Lower leg skin (tissue), 4 donors: ENCODE data around the gene SEC24D. TPM values are rescaled to one million over a fixed set of nuclear protein-coding genes. Genes with fewer than 3 reads are reported as not detected.

Experiments used
- DNase-seq, 2 donors: peaks; one replicate each; pipeline ENCODE4 v3.0.0-alpha.2; 2019; ENCODE audit warnings: low spot score in 2 of 2
- H3K4me3 ChIP-seq: fragments of 200-600 bp; sonication (generic); 2 replicates; pipeline ENCODE4 v1.5.1; 2017; ENCODE audit warnings: mild to moderate bottlenecking, low read depth; ENCODE audit not compliant: poor library complexity, severe bottlenecking
- POLR2A ChIP-seq, 2 donors: fragments of 450-650 bp; IDR thresholded peaks; one replicate each; pipeline ENCODE4 v1.6.1; 2016 to 2017; ENCODE audit warnings: antibody characterized with exemption in 2 of 2, mild to moderate bottlenecking in 1 of 2, moderate library complexity in 1 of 2
- WGBS, 2 donors: methylation state at CpG; one replicate each; pipeline ENCODE4 v1.1.5; 2018; 5-methylcytosine and 5-hydroxymethylcytosine counted together
- intact Hi-C: fragments of 100-400 bp; cut with DNase I; formaldehyde crosslinking; loops from one replicate; pipeline ENCODE4 v1.15.0; 2023; ENCODE audit warnings: low total_unique reads
- total RNA-seq, 4 donors: library from RNA; depleted of rRNA; stranded (reverse); fragments of >200 nt; gene quantifications; one replicate each; pipeline ENCODE4 v1.1.0, GENCODE V29; 2016
- TF ChIP-seq, protein P1 (sequence below), 3 donors: fragments of 450-650 bp; IDR thresholded peaks; one replicate each; pipeline ENCODE4 v1.5.1; 2016; ENCODE audit warnings: antibody characterized with exemption in 3 of 3, mild to moderate bottlenecking in 3 of 3, moderate library complexity in 2 of 3

The SEC24D gene
- total RNA-seq, 4 donors from 2014 or later, result 8.0 to 14.8 (median 12.9) TPM

DNA sequence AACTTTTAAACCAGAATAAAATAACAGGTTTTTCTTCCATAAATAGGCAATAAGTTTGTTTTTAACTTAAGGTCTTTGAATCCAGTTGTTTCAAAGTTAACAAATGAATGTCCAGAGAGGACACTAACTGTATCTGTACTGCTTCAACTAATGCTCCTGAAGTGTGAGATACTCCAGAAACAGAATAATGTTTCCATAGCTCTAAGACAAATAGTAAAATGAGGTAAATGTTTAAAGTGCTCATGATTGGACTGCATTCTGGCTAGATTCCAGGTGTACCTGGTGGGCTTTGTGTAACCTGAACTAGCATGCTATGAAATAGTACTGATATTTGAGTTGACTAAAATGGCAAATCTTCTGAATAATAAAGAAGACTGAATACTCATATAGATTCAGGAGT is 99.0 kb downstream of the SEC24D start:
- intact Hi-C loops, result no loop called here
- no peak overlapping the region for H3K4me3 ChIP-seq
- TF ChIP-seq POLR2A (IDR thresholded peaks at IDR 0.05), result no peak
- TF ChIP-seq, protein P1, sequence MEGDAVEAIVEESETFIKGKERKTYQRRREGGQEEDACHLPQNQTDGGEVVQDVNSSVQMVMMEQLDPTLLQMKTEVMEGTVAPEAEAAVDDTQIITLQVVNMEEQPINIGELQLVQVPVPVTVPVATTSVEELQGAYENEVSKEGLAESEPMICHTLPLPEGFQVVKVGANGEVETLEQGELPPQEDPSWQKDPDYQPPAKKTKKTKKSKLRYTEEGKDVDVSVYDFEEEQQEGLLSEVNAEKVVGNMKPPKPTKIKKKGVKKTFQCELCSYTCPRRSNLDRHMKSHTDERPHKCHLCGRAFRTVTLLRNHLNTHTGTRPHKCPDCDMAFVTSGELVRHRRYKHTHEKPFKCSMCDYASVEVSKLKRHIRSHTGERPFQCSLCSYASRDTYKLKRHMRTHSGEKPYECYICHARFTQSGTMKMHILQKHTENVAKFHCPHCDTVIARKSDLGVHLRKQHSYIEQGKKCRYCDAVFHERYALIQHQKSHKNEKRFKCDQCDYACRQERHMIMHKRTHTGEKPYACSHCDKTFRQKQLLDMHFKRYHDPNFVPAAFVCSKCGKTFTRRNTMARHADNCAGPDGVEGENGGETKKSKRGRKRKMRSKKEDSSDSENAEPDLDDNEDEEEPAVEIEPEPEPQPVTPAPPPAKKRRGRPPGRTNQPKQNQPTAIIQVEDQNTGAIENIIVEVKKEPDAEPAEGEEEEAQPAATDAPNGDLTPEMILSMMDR (IDR thresholded peaks at IDR 0.05), result no peak
- no peak for DNase-seq

DNA sequence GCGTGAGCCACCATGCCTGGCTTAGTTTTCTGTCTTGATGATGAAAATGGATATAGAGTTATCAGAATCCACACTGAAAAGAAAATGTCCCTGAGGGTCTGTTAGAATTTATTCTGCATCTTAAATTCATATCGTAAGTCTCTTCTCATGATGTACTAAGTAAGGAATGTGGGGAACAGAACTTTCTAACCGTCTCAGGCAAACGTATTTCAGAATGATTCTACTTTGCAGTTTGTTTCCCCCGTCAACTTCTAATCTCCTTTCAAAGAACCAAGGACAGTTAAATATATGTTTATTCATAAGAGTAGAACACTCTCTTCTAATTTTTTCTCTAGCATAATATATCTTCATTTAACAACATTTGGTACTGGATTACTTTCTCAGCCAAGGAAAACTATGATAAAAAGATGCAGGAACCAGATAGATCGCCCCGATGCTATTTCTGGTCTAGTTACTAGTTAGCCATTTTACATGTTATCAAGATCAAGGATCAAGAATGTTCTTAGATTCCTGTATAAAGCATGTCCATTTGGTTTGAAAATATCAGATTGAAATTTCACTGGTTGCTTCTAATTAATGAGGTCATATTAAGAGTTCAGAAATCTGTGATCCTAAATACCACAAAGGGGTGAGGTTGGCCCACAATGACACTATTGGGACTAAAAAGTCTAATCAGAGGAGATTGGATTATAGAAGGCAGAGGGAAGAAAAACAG is 101.3 kb downstream of the SEC24D start:
- intact Hi-C loops, result no loop called here
- no peak for TF ChIP-seq POLR2A (IDR thresholded peaks at IDR 0.05)
- TF ChIP-seq, protein P1 (IDR thresholded peaks at IDR 0.05), result no peak
- WGBS, 2 donors, result 76 to 79% methylated on average over 7 of the region's 7 CpGs
- DNase-seq, result no peak
- H3K4me3 ChIP-seq, result no peak overlapping the region

DNA sequence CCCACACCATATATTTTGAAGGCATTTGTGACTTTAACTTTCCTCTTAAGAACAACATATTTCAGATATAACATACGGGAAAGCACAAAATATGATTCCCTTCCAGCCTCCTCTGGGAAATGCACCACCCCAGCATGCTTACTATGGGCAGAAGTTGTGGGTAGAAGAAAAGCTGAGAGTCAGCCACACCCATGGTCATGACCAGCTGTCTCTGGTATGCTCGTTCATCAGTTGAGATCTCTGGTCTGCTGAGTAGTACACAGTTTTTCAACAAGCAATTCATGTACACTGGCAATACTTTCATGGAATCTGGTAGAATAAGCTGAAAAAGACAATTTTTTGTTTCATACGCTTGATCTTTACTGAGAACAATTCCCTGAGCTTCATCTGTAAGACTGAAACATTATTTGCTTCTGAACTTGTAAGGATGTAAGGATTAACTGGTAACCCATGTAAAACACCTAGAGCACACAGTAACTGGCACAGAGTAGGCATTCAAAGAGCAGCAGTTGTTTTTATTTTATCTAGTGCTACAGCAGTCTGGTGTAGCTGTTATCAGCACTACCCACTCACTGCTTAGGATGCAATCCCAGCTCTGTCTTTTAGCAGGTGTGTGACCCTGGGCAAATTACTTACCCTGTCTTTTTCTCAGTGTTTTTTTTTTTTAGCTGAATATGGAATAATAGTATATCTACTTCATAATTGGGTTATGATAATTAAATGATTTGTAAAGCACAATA is 103.2 kb downstream of the SEC24D start:
- no peak for DNase-seq
- no peak for TF ChIP-seq POLR2A (IDR thresholded peaks at IDR 0.05)
- TF ChIP-seq, protein P1 (IDR thresholded peaks at IDR 0.05), result no peak
- intact Hi-C loops, result no loop called here
- WGBS, 2 donors, result 62 to 75% methylated on average over 3 of the region's 3 CpGs
- no peak overlapping the region for H3K4me3 ChIP-seq

DNA sequence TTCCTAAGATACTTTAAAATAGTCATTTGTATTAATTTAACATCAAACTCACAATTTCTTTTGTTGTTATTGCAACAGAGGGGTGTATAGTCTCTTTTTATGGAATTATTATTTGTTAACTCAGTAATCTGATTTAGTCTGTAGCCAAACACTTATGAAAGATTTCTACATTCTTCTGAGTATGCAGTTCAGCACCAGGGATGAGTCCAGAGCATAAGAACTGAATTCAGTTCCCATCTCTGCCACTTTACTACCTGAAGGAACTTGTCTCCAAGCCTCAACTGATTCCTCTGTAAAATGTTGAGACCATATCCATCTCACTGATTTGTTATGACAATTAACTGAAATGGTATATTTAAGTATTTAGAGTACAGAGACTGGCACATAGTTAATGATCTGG is 105.2 kb downstream of the SEC24D start:
- TF ChIP-seq POLR2A (IDR thresholded peaks at IDR 0.05), result no peak
- TF ChIP-seq, protein P1 (IDR thresholded peaks at IDR 0.05), result no peak
- no peak overlapping the region for H3K4me3 ChIP-seq
- intact Hi-C loops, result no loop called here
- DNase-seq, result no peak

DNA sequence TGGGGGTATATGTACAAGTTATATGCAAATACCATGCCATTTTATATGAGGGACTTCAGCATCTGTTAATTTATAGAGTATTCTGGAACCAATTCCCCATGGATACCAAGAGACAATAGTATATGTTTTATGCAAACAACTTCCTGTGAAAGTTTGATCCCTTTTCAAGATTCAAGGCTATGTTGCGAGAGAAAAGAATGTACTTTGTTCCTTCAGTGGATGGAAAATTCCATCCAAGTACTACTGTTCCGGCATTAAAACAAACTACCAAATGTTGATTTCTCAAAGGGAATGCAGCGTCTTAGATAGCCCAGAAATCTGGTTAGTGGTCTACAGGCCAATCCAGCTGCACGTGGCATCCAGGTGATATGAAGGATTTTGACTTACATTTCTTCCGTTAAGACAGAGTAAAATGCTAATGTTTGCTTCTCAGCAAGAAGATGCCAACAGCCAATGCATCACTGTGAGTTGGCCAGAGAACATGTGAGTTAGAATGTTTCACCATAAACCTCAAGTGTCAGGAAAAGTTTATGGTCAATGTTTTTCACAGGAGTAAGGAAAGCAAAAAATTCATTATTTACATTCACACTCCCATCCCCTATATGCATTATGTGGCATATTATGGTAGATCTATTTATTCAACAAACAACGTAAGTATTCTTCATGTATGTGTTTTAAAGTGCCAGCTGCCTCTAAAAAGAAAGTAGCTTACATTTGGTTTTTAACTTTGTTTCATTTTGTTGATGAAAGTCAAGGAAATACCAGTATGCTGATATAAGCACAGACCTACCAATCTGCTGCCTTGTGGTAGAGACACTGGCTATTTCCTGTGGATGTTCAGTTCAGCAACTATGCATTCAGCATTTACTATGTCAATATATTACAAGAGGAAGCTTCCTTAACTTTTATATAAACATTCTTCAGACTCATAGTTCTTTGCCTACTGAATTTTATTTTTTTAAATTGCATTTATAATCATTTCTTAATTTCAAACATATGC is 106.3 kb downstream of the SEC24D start:
- 93 to 94% methylated on average over 6 of the region's 6 CpGs for WGBS, 2 donors
- TF ChIP-seq POLR2A (IDR thresholded peaks at IDR 0.05), result no peak
- TF ChIP-seq, protein P1 (IDR thresholded peaks at IDR 0.05), result no peak
- intact Hi-C loops, result no loop called here
- no peak for DNase-seq
- H3K4me3 ChIP-seq, result no peak overlapping the region
